Tibial nerve (tissue), 4 donors: ENCODE measurements around the gene NUCB2. TPM values are rescaled to one million over a fixed set of nuclear protein-coding genes. Genes with fewer than 3 reads are reported as not detected.

ENCODE experiments used
- DNase-seq, 2 donors: peaks; one replicate each; pipeline ENCODE4 v3.0.0-alpha.2; 2019; ENCODE audit warnings: low spot score in 2 of 2
- H3K27ac ChIP-seq, 4 donors: fragments of 200-600 bp; sonication (generic) in 3 of 4; one replicate each; pipeline ENCODE4 v1.5.1; 2017 to 2019; ENCODE audit warnings: mild to moderate bottlenecking in 1 of 4
- H3K27me3 ChIP-seq, 2 donors: fragments of 200-600 bp; sonication (generic) in 1 of 2; one replicate each; pipeline versions ENCODE4 v1.5.1 to v1.6.0; 2017 to 2019
- H3K36me3 ChIP-seq, 3 donors: fragments of 200-600 bp; sonication (generic); one replicate each; pipeline ENCODE4 v1.5.1; 2018 to 2019
- H3K4me1 ChIP-seq, 4 donors: fragments of 200-600 bp; sonication (generic) in 3 of 4; one replicate each; pipeline ENCODE4 v1.5.1; 2017 to 2019
- H3K4me3 ChIP-seq, 4 donors: fragments of 200-600 bp; sonication (generic) in 3 of 4; one replicate each; pipeline ENCODE4 v1.5.1; 2017 to 2019; ENCODE audit warnings: mild to moderate bottlenecking in 1 of 4, moderate library complexity in 1 of 4
- H3K9me3 ChIP-seq, 4 donors: fragments of 200-600 bp; sonication (generic) in 3 of 4; one replicate each; pipeline ENCODE4 v1.5.1; 2017 to 2019
- CTCF ChIP-seq, 5 experiments: fragments of 200-600 bp in 3 of 5; fragments of 450-650 bp in 2 of 5; sonication (generic) in 3 of 5; IDR thresholded peaks; one replicate each; pipeline ENCODE4 v1.5.1; 2016 to 2019; ENCODE audit warnings: antibody characterized with exemption in 5 of 5, mild to moderate bottlenecking in 3 of 5, moderate library complexity in 2 of 5
- EP300 ChIP-seq, 2 donors: sonication (generic); formaldehyde crosslinking; IDR thresholded peaks; one replicate each; pipeline ENCODE4 v1.6.1; 2017; ENCODE audit warnings: antibody characterized with exemption in 2 of 2, mild to moderate bottlenecking in 1 of 2
- POLR2A ChIP-seq, 2 donors: fragments of 450-650 bp; IDR thresholded peaks; one replicate each; pipeline ENCODE4 v1.6.1; 2017; ENCODE audit warnings: antibody characterized with exemption in 2 of 2, mild to moderate bottlenecking in 2 of 2, moderate library complexity in 2 of 2
- WGBS, 2 donors: methylation state at CpG; one replicate each; pipeline ENCODE4 v1.1.5; 2018; 5-methylcytosine and 5-hydroxymethylcytosine counted together
- total RNA-seq, 4 donors: library from RNA; depleted of rRNA; stranded (reverse); fragments of >200 nt; gene quantifications; one replicate each; pipeline ENCODE4 v1.1.0, GENCODE V29; 2016

NUCB2 gene
- total RNA-seq, 4 donors from 2014 or later, result 29.1 to 45.4 (median 36.0) TPM

GRCh38 chr11:17272801-17273200 lies 3.7 kb upstream of the NUCB2 start:
- H3K4me3 ChIP-seq, result no peak overlapping the region
- H3K4me1 ChIP-seq, result peaks cover 0 to 16% (median 3%) of the 10 kb centered on the region in 4 donors
- H3K36me3 ChIP-seq, result no peaks in the 10 kb centered on the region
- 90 to 93% methylated on average over 1 of the region's 1 CpG for WGBS, 2 donors
- H3K9me3 ChIP-seq, result no peaks in the 10 kb centered on the region
- H3K27me3 ChIP-seq, result no peaks in the 10 kb centered on the region
- no peak overlapping the region for H3K27ac ChIP-seq
- no peak for DNase-seq
- TF ChIP-seq POLR2A (IDR thresholded peaks at IDR 0.05) (no peak), CTCF (IDR thresholded peaks at IDR 0.05) (no peak), EP300 (IDR thresholded peaks at IDR 0.05) (no peak)

DNA sequence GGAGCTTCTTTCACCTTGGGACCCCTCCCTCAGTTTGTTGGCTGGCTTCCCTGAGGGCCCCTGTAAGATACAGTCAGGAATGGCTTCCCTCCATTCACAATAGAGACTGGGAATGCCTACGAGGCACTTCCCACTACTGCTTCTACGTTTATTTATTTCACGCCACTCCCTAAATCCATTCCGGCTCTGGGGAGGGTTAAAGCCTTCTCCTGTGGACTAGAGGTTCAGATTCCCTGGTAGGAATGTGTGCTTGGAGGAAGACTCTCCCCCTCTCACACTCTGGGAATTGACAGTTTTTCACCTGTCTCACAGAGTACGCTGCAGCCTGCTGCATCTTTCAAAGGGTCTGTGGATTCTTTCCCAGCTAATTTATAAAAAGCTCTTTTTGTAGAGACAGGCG lies 3.3 kb upstream of the NUCB2 start:
- Histone ChIP-seq H3K27me3 (no peaks in the 10 kb centered on the region), H3K27ac (no peak overlapping the region), H3K36me3 (no peaks in the 10 kb centered on the region), H3K4me3 (no peak overlapping the region), H3K4me1 (peaks cover 0 to 17% (median 3%) of the 10 kb centered on the region in 4 donors), H3K9me3 (no peaks in the 10 kb centered on the region)
- DNase-seq, result no peak
- TF ChIP-seq POLR2A (IDR thresholded peaks at IDR 0.05) (no peak), EP300 (IDR thresholded peaks at IDR 0.05) (no peak), CTCF (IDR thresholded peaks at IDR 0.05) (no peak)
- WGBS, 2 donors, result 58 to 62% methylated on average over 6 of the region's 6 CpGs

- no peak for DNase-seq
- no peaks in the 10 kb centered on the region for H3K9me3 ChIP-seq
- 78 to 91% methylated on average over 5 of the region's 5 CpGs for WGBS, 2 donors
- peaks cover 0 to 17% (median 3%) of the 10 kb centered on the region in 4 donors for H3K4me1 ChIP-seq
- no peaks in the 10 kb centered on the region for H3K27me3 ChIP-seq
- TF ChIP-seq EP300 (IDR thresholded peaks at IDR 0.05), result no peak
- TF ChIP-seq CTCF (IDR thresholded peaks at IDR 0.05), result no peak
- TF ChIP-seq POLR2A (IDR thresholded peaks at IDR 0.05), result no peak
- no peak overlapping the region for H3K27ac ChIP-seq
- H3K4me3 ChIP-seq, result no peak overlapping the region
- H3K36me3 ChIP-seq, result no peaks in the 10 kb centered on the region
These were observed 2.8 kb upstream of the NUCB2 start for GRCh38 chr11:17273668-17274282.

- Histone ChIP-seq H3K4me3 (peak overlapping the region; percentile 94 to 100 (median 98)), H3K4me1 (peaks cover 0 to 17% (median 3%) of the 10 kb centered on the region in 4 donors), H3K9me3 (no peaks in the 10 kb centered on the region), H3K36me3 (no peaks in the 10 kb centered on the region), H3K27me3 (no peaks in the 10 kb centered on the region), H3K27ac (peak overlapping the region; percentile 86 to 96 (median 94))
- no peak for DNase-seq
- TF ChIP-seq EP300 (IDR thresholded peaks at IDR 0.05) (no peak), CTCF (IDR thresholded peaks at IDR 0.05) (no peak), POLR2A (IDR thresholded peaks at IDR 0.05) (no peak)
- 70 to 73% methylated on average over 10 of the region's 10 CpGs for WGBS, 2 donors
These were observed 921 bp upstream of the NUCB2 start for GRCh38 chr11:17275400-17276235.

DNA sequence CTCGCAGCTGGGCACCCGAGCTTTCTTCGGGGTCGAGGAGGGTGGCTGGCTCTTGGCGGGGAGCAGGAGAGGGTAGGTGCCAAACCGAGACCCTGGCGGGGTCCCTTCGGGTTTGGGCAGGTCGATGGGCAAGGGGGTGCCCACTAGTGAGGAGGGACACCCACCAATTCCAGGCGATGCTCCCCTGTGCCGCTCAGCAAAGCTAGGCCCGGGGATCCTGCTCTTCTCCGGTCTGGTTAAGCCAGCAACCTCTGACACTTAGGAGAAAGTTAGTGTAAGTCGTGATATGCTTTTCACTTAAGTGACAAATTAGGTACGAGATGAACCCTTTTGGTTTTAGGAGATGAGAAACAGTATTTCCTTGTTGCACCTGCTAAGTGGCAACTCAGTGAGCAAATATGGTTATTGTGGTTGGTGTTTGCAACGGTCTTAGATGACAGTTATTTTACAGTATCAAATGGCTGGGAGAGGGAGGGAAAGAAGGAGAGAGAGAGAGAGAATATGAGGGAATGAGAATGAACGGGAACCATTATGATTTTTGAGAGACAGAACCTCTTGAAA lies 565 bp downstream of the NUCB2 start:
- TF ChIP-seq EP300 (IDR thresholded peaks at IDR 0.05), result no peak
- no peak for TF ChIP-seq CTCF (IDR thresholded peaks at IDR 0.05)
- no peak for TF ChIP-seq POLR2A (IDR thresholded peaks at IDR 0.05)
- Histone ChIP-seq H3K27ac (peak overlapping the region; percentile 86 to 96 (median 94)), H3K36me3 (no peaks in the 10 kb centered on the region), H3K9me3 (no peaks in the 10 kb centered on the region), H3K4me1 (peaks cover 0 to 17% (median 3%) of the 10 kb centered on the region in 4 donors), H3K27me3 (no peaks in the 10 kb centered on the region), H3K4me3 (peak overlapping the region; percentile 94 to 100 (median 98))
- 1% methylated on average over 12 to 17 of the region's 17 CpGs for WGBS, 2 donors
- no peak for DNase-seq
